Stimulated activated naive CD4-positive, alpha-beta T cell treated with Interleukin-2 at 50 U/mL for 16 hours (primary cell): Measurements from ENCODE around the gene SUPT5H.

Experiments
- DNase-seq: peaks from one replicate; lab custom pipeline; 2025; lab: John Stamatoyannopoulos, UW

The SUPT5H gene

GRCh38 chr19:39409208-39410016 lies 36.0 kb upstream of the SUPT5H start:
- peak; percentile 80 for DNase-seq

DNA sequence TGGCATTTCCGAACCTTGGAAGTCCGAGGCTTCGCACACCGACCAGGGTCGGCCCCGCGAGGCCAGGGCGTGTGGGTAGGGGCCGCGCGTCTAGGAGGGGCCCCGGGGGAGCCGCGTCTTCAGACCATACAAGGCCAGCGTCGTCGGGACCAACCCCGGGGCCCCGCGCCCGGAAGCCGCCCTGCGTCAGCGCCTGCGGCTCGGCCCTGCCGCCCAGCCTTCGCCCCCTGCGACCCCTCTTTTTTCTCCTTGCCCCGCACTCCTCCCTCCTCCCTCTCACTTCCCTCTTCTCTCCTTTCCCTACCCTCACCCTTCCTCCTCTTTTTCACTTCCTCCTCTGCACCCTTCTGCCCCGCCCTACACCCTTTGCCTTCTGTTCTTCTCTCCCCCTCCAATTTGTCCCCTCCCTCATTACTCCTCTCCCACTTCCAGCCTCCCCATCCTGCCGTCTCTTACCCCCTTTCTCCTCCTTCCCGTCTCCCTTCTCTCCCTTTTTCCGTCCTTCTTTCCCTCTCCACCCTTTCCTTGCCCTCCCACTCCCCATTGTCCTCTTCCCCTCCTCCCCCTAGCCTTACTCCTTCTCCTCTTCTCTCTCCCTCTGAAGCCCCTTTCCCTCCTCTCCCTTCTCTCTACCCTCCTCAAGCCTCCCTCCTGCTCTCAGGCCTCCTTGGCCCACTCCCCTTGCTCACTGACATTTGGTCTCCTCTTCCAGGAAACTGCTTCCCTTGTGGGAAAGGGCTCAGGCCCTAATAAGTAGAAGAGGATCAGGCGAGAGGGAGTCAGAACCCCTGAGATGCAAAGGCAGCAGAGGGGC lies 35.2 kb upstream of the SUPT5H start:
- DNase-seq: peak; percentile 53

GRCh38 chr19:39410831-39411080 lies 34.6 kb upstream of the SUPT5H start:
- DNase-seq: no peak

- no peak for DNase-seq
These were observed 34.1 kb upstream of the SUPT5H start for GRCh38 chr19:39411081-39411831.

DNA sequence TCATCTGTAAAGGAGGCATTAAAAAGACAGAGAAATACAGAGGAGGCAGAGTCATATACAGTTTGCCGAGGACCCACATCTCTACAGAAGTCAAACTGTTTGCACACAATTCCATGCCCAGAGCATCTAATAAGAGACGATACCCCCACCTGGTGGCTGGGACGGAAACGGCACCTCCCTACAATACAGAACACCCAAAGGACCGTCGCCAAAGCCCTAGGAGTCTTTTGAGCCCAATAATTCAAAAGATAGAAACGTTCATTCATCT lies 33.6 kb upstream of the SUPT5H start:
- DNase-seq: peak; percentile 86

- DNase-seq: peak; percentile 92
These were observed 33.1 kb upstream of the SUPT5H start, which contains the start of gene PLEKHG2 for GRCh38 chr19:39412100-39412866. PLEKHG2 (plus strand) TSS chr19:39412669; CDS start chr19:39414087, 1,418 bp downstream.

DNA sequence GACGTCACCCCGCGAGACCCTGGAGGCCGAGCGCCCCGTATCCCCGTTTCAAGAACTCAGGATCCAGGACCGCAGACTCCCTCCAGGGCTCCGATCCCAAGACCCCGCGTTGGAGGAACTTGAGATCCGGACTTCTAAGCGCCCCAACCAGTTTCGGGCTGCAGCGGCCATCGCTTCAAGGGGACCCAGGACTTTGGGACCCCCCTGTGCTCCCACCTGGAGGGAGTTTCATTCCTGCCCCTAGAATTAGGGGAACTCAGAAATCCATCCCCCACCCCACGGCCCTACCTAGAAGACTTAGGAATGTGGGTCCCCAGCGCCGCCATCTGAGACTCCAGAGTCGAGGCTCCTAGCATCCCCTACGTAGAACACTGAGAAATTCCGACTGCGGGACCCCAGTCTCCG lies 32.5 kb upstream of the SUPT5H start:
- no peak for DNase-seq

DNA sequence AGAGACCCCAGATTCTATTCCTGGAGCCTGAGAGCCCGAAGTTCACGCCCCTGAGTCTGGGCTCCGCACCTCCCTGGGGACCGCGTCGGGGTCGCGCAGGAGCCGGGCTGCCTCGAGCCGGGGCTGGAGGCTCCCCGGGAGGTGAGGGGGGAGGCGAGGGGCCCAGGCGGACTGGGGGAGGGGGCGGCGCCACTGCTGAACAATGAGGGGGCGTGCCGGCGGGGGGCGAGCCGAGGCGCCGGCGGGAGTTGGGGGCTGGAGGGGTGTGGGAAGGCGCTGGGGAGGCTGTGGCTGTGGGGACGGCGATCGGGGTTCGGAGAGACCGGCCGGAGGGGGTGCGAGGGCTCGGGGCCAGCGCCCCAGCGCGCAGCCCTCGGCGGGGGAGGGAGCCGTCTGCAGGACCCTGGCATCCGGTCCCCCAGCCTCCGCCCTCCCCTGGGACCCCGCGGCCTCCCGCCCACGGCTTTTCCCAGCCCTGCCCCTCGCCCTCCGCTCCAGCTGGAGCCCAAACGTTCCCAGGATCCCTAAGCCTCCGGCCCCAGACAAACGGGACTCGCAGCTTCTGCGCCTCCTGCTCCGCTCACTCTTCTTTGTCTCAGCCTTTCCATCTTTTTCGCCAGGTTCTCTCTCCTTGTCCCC lies 32.0 kb upstream of the SUPT5H start:
- DNase-seq: peak; percentile 34

DNA sequence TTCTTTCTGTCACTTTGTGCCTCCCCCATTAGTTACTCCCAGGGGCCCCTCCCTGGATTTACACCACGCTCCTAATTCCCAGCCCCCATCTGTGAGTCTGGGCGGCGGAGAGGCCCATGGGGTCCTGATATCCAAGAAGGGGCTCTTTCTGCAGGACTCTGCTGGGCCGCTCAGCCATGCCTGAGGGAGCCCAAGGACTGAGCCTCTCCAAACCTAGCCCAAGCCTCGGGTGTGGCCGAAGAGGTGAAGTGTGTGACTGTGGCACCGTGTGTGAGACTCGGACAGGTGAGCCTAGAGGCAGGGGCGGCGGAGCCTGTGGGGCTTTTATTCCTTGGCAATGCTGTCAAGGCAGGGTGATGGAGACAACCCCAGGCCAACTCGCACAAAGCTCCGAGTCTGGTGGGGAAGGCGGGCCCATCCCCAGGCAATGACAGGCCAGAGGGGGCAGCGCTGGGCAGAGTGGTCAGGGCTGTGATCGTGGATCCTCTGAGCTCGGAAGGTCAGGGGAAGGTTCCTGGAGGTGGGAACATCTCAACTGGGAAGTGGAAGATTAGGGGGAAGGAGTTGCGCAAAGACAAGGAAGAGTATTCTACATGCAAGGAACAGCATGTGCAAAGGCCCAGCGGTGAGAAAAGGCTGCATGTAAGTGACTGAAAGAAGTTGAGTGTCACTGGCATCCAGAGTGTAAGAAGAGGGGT lies 31.3 kb upstream of the SUPT5H start:
- DNase-seq: no peak

GRCh38 chr19:39415111-39416046 lies 30.0 kb upstream of the SUPT5H start:
- no peak for DNase-seq

- DNase-seq: no peak
These were observed 28.9 kb upstream of the SUPT5H start for GRCh38 chr19:39416152-39417120.

DNA sequence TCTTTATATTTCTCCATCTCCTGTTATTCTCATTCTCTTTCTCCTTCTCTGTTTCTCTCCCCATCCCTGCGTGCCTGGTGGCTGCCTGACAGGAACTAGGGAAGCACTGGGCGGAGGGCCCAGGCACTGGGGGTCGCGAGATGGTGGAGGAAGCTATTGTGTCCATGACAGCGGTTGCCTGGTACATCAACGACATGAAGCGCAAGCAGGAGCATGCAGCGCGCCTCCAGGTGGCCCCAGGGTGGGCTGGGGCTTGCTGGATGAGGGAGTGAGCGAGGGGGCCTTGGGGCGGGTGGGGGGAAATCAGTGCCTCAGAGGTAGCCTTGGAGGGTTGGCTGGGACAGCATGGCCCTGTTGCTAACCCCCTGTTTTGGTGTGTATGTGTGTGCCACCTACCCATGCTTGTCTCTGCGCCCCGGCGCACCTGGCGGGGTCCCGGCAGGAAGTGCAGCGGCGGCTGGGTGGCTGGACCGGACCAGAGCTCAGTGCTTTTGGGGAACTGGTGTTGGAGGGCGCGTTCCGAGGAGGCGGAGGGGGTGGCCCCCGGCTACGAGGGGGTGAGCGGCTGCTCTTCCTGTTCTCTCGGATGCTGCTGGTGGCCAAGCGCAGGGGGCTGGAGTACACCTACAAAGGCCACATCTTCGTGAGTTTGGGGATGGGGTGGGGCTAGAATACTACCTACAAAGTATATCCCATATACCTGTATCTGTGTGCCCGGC lies 27.8 kb upstream of the SUPT5H start:
- no peak for DNase-seq

DNA sequence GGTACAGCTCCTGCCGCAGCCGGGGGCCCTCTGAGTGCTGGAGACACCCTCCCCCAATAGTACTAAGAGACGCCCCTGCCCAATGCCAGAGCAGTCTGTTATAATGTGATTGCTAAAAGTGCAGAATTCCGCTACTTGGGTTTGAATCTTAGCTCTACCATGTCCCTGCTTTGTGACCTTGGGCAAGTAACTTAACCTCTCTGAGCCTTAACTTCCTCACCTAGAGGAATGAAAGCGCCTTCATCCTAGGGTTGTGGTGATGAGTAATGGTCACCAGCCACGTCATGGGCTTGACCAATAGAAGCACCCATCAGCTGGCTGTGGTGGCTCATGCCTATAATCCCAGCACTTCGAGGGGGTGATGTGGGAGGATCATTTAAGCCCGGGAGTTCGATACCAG lies 26.4 kb upstream of the SUPT5H start:
- DNase-seq: no peak

GRCh38 chr19:39420769-39421168 lies 24.6 kb upstream of the SUPT5H start:
- DNase-seq: no peak

DNA sequence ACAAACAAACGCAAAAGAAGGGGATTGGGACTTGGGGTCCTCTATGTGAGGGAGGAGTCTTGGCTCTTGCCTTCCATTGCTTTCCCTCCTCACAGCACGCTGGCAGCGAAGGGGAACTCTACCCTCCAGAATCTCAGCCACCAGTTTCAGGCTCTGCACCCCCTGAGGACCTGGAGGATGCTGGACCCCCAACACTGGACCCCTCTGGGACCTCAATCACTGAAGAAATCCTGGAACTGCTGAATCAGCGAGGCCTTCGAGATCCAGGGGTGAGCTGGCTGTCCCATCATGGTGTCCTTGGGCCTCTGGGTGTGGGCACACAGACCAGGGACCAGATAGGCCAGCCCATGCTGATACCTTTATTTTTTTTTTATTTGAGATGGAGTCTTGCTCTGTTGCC lies 23.4 kb upstream of the SUPT5H start:
- DNase-seq: no peak

DNA sequence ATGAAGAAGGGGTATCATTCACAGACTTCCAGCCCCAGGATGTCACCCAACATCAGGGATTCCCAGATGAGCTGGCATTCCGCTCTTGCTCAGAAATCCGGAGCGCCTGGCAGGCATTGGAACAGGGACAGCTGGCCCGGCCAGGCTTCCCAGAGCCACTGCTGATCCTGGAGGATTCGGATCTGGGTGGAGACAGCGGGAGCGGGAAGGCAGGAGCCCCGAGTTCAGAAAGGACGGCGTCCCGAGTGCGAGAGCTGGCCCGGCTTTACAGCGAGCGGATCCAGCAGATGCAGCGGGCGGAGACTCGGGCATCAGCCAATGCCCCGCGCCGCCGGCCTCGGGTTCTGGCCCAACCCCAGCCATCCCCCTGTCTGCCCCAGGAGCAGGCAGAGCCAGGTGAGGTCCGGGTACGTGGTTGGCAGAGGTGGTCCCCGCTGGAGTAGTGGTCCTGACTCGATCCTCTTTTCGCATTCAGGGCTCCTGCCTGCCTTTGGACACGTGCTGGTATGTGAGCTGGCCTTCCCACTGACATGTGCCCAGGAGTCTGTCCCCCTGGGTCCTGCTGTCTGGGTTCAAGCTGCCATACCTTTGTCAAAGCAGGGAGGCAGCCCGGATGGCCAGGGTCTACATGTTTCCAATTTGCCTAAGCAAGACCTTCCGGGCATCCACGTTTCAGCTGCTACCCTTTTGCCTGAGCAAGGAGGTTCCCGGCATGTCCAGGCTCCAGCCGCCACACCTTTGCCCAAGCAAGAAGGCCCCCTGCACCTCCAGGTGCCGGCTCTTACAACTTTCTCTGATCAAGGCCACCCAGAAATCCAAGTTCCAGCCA lies 21.9 kb upstream of the SUPT5H start:
- DNase-seq: no peak

DNA sequence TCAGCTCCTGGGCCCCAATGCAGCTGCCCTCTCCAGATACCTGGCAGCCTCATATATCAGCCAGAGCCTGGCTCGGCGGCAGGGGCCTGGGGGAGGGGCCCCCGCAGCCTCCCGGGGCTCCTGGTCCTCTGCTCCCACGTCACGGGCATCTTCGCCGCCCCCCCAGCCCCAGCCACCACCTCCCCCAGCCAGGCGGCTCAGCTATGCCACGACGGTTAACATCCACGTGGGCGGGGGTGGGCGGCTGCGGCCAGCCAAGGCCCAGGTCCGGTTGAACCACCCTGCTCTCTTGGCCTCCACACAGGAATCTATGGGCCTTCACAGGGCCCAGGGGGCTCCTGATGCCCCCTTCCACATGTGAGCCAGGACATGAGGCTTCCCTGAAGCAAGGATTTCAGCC lies 20.4 kb upstream of the SUPT5H start:
- DNase-seq: no peak
